HG03565 (cell line): ENCODE data around the gene NPM3.

Experiments
- ATAC-seq: cut with Tn5 transposase; IDR thresholded peaks from one replicate; pipeline ENCODE4 v1.9.1; 2021; ENCODE audit warnings: mild to moderate bottlenecking, moderate library complexity; ENCODE audit not compliant: unreplicated experiment

Gene NPM3

DNA sequence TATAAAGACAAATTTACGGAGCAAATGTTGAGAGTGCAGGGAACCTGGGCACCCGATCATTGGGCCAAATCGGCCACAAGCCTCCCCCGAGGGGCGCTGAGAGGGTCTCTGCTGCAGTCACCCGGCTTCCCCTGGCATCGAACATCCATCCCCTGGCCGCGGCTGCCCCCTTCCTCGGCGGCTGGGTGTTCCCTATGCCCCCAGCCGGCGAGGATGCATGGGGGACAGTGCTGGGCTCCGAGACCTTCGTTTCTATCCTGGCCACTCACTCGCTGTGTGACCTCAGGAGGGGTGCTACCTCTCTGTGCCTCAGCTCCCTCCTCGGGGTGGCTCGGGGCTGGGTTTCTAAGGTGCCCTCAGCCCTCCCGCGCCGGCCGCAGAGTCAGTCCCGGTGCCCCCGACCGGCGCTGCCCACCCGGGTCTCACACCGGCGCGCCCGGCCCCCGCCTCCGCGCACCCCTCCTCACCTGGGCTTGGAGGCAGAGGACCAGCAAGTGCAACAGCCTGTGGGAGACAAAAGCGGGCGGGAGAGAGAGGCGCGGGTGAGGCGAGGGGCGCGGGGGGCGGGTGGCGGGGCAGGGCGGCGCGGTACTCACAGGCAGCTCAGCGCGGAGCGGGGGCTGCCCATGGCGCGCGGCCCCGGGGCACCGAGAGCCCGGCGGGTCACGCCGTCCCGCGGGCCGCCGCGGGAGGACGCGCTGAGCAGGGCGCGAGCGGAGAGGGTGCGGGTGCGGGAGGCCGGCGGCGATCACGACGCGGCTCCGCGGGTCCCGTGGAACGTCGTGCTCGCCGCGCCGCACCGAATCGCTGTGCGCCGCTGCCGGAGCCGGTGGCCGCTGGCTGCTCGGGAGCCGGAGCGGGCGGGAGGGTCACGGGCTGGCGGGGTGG lies 7.7 kb downstream of the NPM3 start, which contains the start of gene FGF8:
FGF8 (minus strand) TSS at position 842 of the 888 bp plus-strand sequence; CDS start at position 628, 214 bp downstream.
- no peak for ATAC-seq

DNA sequence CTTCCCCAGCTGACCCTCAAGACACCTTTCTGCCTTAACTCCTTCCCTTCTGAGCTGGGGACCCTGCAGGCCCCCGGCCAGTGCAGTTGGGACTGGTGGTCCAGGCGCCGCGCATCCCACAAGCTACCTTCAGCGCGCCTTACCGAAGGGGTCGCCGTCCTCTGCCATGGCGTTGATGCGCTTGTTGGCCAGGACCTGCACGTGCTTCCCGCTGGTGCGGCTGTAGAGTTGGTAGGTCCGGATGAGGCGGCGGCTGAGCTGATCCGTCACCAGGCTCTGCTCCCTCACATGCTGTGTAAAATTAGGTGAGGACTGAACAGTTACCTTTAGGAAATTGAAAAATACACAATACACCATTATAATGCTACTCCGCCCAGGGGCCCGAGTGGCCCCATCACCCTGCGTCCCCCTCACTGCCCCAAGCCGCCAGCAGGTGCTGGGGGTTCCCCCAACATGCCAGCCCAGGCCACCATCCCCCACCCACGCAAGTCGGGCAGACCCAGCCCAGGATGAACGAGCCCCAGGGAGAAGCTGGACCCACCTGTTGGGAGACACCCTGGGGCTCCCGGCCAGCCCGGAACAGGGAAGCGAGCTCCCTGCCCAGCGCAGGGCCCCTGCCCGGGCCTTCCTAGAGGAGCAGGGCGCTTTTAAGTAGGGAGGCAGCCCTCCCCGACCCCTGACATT lies 8.5 kb downstream of the NPM3 start:
- ATAC-seq: no peak

DNA sequence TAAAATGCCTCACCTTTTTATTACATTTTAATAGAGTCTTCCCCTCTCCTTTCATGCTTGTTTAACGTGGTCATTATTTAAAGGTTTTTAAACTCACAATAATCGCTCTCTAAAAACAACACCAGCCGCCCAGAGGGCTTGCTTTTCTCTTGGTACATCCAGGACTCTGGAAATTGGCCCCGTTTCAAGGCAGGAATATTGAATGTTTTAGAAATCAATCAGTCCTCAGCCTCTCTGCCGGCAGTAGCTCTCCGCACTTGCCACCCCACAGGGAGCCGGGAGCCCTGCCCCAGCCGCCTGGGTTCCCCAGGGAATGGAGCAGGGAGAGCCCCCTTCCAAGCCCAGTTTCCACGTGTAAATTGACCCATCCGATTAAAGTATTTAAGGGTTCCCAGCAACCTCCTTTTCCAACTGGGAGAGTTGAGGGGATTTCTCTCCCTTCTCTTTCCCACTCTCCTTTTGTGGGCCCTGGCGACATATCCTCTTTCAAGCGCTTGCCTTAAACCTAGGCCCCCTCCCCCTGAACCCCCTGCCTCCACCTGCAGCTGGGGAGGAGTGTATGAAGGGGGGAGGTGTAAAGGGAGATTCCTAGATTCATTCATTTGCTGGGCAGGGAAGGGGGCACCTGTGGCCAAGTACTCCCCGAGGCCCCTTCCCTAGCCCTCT lies 9.2 kb downstream of the NPM3 start:
- ATAC-seq: no peak

DNA sequence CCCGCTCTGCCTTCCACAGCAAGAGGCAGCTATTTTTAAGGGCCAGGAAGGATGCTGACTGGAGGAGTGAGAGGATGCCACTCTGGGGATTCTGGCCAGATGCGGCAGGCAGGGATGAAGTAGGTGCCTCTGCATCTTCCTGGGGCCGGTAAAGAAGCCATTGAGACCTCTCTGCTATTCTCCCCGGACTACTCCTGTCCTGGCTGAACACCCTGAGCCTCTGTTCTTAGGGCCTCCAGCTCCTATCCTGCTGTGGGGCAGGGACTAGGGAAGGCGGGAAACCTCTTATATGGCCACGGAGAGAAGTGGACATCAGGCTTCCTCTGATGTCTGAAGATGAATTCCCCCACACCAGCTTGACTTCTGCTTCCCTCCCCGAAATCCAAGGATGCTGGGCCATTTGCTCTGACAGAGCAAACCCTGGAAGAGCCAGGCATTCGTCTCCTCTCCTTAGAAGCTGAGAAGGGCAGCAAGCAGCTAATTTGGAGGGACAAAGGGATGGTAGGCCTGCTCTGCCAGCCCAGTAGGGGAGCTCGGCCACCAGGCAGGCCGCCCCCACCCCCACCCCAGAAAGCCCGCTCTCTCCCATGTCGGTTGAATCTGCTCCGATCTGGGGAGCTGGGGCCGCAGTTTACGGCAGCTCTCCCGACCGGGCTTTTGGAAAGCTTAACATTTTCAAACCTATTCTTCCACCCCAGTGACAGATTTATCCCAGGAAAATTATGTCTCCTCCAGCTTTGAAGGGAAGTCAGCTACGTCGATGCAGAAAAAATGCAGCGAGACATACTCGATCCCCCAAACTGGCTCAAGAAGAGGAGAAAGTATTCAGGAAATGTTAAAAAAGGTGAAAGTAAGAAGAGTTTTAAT lies 10.1 kb downstream of the NPM3 start:
- no peak for ATAC-seq

DNA sequence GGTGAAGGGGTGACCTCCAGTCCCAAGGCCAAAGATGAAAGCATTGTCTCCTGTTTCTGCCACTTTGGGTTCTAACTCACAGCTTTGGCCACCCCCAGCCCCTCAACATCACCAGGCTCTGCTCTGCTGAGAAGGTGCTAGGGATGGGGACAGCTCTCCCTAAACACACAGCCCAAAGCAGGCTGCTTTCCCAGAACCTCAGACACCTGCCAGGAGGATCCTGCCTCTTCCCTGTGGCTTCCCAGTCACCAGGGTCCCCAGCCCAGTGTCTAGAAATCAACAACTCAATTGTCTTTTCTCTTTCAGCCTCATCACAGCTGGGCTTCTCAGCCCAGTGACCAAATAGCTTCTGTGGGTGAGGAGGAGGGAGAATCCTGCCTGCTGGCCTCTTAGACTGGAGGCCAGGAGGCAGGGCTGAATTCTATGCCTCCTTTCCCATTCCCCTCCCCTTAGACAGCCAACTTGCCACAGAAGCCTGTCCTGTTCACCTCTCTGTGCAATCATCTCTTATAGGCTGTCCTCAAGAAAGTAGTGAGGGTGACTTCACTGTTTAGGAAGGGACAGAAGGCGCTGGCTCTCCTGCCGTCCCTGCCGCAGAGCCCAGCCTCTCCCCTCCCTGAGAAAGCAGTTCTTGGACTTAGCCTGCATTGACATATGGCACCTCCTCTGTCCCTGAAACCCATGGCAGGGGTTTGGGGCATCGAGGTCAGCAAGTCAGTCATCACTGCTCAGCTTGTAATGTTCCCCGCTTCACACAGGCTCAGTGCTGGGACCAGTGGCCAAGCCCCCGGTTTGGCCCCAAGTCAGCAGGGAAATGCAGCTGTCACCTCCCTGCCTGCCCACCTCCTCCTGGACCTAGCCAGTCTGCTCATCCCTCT lies 11.0 kb downstream of the NPM3 start:
- no peak for ATAC-seq

DNA sequence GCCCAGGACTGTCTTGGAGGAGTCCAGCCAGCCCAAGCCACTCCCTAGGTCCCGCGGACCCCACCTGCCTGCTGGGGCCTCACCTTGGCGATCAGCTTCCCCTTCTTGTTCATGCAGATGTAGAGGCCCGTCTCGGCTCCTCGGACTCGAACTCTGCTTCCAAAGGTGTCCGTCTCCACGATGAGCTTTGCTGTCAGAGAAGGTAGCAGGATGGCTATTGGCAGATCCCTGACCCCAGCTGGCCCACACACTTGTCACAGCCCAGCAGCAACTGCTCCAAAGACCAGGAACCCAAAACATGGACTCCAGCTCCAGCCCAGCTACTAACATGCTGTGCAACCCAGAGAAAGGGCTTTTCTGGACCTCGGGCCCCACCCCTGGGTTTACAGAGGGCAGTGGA lies 11.9 kb downstream of the NPM3 start:
- ATAC-seq: no peak

DNA sequence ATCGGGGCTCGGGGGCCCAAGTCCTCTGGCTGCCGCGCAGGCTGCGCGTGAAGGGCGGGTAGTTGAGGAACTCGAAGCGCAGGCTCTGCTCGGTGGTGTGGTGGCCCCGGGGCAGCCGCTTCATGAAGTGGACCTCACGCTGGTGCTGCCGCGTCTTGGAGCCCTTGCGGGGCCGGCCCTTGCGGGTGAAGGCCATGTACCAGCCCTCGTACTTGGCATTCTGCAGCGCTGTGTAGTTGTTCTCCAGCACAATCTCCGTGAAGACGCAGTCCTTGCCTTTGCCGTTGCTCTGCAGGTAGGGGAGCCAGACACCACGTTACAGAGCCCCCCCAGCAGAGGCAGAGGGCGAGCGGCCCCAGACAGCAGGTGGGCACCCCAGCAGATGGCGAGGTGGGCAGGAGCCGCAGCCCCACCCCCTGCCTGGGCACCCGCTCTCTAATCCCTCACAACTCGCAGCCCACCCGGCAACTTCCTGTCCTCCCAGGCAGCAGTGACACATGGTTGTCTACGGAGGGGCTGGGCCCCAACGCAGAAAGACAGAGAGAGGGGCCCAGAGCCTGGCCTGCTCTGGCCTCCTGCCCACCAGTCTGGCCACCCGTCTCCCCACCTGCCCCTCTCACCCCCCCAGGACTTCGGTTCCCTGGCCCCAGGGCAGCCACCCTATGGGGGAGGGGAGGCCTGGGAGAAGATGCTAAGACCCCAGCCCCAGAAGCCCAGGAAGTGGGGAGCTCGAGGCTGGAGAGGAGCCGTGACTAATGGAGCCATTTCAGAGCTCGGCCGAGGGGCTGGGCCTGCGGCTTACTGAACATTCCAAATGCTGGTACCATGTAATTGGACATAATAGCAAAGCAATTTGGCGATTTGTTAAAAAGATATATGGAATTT lies 12.7 kb downstream of the NPM3 start:
- no peak for ATAC-seq

DNA sequence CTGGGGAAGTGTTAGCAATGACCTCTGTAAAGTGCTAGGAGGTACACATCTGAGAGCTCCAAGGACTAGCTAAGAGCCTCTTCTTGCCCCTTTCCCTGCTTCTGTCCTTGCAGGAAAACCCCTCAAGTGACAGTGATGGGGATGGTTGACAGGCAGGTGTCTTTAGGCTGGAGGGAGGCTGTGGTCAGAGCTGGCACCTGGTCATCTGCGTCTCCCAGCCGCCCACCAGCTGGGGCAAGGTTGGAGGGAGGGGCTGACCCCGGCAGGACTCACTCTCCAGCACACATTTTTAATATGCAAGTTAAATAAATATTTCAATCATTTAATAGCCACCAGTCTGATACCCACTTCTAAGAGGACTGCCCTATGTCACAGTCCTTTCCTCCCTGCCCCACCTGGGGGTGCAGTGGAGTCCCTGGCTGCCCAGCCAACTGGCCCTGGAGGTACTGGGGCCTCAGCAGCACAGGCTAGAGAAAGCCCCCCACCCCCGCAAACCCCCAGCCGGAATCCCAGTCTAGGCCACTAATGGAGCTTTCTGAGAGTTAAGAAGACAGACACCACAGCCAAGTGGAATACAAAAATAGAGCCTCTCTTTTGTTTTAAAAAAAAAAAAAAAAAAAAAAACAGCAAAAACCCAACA lies 13.6 kb downstream of the NPM3 start:
- ATAC-seq: no peak

DNA sequence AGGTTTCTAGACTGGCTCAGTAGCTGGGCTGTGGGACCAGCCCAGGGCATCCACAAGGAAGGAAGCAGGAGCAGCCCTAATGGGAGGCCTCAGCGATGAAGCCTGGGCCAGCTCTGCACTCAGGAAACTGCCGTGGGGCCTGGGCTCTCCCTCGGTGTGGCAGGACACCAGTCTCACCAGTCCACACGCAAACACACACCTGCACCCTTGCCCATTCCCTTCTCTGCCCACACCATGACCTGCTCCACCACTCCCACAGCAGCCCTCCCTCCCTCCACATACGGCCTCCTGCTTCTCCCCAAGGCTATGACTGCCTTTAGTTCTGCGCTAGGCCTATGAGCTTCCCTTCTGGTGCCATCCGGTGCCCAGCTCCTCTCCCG lies 14.5 kb downstream of the NPM3 start:
- ATAC-seq: no peak

DNA sequence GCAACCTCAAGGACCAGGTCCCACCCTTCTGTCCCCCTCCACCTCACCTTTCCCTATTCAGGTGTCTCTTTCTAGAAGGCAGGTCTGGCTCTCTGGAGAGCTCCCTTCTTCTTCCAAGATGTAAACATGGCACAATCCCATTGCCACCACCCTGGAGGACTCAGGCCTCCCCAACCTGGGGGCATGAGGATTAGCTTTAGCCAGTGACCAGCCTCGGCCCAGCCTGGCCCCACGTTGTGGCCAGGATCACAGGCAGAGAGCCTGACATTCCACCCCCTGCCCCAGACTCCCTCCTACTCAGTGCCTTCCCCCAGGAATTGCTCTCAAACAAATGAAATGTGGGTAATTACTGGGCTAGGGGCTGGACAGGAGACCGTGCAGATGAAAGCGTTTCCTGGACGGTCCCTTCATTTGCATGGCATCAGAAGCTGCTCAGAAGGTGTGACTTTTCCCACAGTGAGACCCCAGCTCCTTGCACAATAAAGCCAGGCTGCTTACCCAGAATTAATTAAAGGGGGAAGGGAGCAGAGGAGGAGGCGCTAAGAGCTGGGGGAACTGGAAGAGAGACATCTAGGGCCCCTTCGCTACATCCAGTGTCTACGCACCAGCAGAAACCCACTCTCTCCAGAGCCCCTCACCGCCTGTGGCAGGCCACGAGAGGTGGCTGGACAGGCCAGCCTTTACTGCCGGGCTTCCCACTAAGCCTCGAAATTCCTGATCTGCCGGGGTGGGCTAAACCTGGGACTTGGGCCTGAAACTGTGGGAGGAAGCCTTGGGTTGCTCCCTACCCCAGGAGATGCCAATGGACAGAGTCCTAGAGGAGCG lies 15.1 kb downstream of the NPM3 start:
- ATAC-seq: no peak

DNA sequence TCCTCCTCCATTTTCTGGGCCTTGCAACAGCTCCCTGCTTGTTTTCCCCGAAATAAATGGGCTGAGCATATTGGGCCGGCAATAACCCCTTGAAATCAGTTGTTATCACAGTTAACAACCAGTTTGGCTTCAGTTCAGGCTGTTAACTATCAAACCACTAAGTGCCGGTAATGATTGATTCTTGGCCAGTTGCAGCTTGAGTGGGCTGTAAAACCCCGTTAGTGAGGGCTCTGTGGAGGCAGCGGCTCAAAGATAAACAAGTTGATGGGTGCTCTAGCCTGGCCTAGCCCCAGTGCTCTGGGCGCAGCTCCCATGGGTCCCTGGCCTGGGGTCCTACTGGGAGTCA lies 15.7 kb downstream of the NPM3 start:
- ATAC-seq: no peak

DNA sequence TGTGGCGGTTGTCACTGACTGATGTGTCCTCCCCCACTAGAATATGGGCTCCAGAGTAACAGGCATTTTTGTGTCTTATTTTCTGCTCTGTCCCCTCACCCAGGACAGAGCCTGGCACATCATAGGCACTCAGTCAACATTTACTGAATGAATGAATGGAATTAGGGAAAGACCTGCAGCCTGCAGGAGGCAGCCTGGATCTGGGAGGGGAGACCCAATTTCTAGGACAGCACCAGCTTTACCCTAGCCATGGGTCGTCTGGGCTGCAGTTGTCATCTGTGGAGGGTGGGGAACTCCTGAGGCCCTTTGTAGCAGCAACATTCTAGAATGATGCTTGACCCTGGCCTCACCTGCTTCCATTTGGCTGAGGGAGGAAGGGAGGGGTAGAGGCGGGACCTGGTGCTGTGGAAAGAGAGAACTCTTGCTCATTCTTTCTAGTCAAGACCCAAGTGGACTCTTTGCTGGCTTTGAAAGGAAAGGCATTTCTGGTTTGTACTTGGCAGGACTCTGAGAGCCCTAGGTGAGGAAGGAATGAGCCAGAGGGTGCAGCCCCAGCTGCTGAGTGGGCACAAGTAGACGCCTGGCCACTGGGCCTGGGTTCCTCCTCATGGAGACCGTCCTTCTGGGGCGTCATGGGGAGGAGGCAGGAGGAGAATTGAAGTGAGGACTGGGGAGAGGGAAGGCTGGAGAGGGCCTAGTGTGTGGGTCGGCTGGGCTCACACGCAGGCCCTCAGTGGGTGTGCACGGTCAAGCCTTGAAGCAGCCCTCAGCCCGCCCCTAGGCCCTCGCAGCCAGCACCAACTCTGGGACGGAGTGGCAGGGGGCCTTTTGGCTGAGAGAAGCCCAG lies 16.3 kb downstream of the NPM3 start:
- ATAC-seq: no peak

DNA sequence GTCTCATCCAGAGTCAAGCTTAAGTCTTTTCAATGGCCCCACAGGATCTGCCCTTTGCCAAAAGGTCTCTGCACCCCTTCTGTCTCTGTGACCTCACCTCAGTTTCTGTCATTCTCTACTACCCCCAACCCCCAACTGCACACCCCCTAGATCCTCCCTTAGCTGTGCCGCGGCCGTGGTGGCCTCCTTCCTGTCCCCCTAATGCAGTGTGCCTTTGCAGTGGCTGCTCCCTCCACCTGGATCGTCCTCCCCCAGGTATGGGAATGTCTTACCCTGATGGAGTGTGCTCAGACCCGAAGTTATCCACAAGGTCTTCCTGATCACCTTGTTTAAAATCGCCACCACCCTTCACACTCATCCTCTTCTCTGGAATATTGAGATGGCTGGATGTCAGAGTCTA lies 16.9 kb downstream of the NPM3 start:
- no peak for ATAC-seq

DNA sequence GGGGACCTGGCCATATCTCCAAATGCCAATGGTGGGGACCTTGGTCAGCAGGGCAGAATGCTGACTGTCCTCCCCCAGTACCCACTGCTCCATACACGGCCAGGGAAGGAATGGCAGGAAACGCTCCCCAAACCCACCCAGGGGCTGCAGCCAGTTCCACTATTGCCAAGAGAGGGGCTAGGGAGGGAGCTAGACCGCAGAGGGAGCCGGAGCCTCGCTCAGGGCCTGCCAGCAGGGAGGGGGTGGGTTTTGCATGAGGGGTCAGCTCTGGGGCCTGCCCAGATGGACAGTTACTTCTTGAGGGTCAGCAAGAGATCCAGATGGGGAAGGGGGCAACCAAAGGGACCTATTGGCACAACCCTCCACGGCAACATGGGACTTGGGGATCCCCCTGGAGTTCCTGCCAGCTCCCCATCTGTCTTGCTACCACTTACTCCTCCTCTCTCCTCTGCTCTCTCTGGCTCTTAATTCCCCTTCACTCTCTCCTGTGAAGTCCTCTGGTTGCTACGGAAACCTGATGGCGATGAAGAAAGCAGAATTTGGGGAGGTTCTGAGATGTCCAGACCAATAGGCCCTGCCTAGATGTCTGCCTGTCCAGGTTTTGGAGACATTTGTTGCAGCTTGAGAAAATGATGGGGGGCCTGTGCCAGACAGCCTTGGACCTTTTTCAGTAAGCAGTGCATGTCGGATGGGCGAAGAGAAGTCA lies 20.0 kb downstream of the NPM3 start:
- no peak for ATAC-seq

DNA sequence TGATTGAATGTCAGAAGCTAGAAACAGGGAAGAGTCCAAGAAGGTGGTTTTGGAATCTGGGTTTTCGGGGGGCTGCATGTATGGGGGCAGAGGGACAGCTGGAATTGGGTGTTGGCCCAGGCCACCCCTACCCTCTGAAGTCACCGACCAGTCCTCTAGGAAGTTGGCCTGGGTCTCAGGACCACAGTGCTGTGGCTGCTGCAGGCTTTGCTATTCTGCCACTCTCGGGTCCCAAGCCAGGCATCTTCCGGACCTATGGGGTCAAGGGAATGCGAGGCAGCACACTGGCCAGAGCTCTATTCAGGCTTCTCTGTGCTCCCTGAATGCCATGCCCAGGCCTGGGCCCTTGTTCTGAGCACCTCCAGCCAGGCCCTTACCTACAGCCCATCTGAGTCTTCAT lies 20.5 kb downstream of the NPM3 start:
- ATAC-seq: no peak

DNA sequence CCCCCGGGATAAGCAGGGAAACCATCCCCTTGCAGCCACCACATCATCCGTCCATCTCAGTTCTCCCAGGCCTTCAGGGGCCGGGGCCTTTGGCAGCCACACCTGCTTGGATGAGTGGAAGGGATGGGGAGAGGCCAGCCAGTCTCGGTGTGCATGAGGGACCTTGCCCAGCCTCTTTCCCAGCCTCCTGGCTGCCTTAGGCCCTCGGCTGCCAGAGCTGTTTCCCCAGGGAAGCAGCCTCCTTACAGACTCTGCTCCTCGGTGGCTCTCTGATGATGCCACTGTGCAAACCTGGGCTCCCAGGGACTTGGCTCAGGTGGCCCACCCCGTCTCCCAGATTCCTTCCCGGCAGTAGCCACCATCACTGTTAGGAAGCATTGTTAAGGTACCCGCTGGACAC lies 22.0 kb downstream of the NPM3 start:
- ATAC-seq: no peak
